ENCODE data around the gene C1orf226. TPM values are rescaled to one million over a fixed set of nuclear protein-coding genes. Genes with fewer than 3 reads are reported as not detected.

The C1orf226 gene
- total and polyA plus RNA-seq, 2 of the 8 experiments (the other 6 are each of a cell fraction or from before 2014, with no cell fraction given): 8.2 to 18.8 TPM

GRCh38 chr1:162357681-162358266 lies 23.8 kb upstream of the C1orf226 start:
- WGBS, 2 experiments (ENCODE audit: extremely low coverage in 1 of 2, insufficient coverage in 1 of 2, insufficient read length in 1 of 2, insufficient replicate concordance in 2 of 2, low coverage in 1 of 2, low lambda C conversion rate in 2 of 2, missing lambda C conversion rate in 1 of 2): 51% methylated on average over 5 of the region's 5 CpGs; no CpG with 5 or more reads in 1 of the 2 experiments
- H3K23ac ChIP-seq (ENCODE audit: insufficient read length): no peak overlapping the region
- no peak for TF ChIP-seq YY1 (IDR thresholded peaks at IDR 0.05; ENCODE audit: low read depth, low read length)
- no peak for TF ChIP-seq PHF8 (conservative IDR thresholded peaks at IDR 0.05; ENCODE audit: low read depth, low read length)
- no peak for TF ChIP-seq ZNF274 (IDR thresholded peaks at IDR 0.05; ENCODE audit: borderline replicate concordance, extremely low read depth, low read length)
- TF ChIP-seq KDM1A (IDR thresholded peaks at IDR 0.05; ENCODE audit: borderline replicate concordance, low read length): no peak
- TF ChIP-seq GABPA (IDR thresholded peaks at IDR 0.05; ENCODE audit: borderline replicate concordance, insufficient read depth, low read length): no peak
- TF ChIP-seq RAD21 (IDR thresholded peaks at IDR 0.05 in 1 of 2, conservative IDR thresholded peaks at IDR 0.05 in 1 of 2; ENCODE audit: low read depth in 2 of 2, low read length in 2 of 2): peak; percentile 81 to 88
- TF ChIP-seq SIN3A (conservative IDR thresholded peaks at IDR 0.05 in 1 of 2, IDR thresholded peaks at IDR 0.05 in 1 of 2; ENCODE audit: low read depth in 1 of 2, low read length in 2 of 2): no peak

More at GRCh38 chr1:162357681-162358266, 23.8 kb upstream of the C1orf226 start:
- Histone ChIP-seq H2BK20ac (ENCODE audit: low read length) (no peak overlapping the region), H4K8ac (ENCODE audit: extremely low read depth, insufficient read depth, low read length) (no peak overlapping the region), H3K4me2 (ENCODE audit: insufficient read depth in 1 of 2, low read depth in 2 of 2, low read length in 2 of 2) (no peak overlapping the region), H3K18ac (ENCODE audit: extremely low read depth, low read length) (no peak overlapping the region), H3K79me1 (ENCODE audit: low read depth, low read length) (no peaks in the 10 kb centered on the region), H3K9me3 (ENCODE audit: insufficient read depth in 2 of 2, low read depth in 1 of 2, low read length in 1 of 2) (no peaks in the 10 kb centered on the region), H3K14ac (ENCODE audit: insufficient read length) (no peak overlapping the region), H2BK12ac (ENCODE audit: low read depth, low read length) (no peak overlapping the region), H2BK120ac (replicated peaks; ENCODE audit: low read depth, low read length) (no peak overlapping the region), H4K20me1 (replicated peaks in 1 of 2; ENCODE audit: control insufficient read depth in 1 of 2, insufficient read depth in 2 of 2, low read length in 2 of 2) (no peaks in the 10 kb centered on the region), H3K27me3 (replicated peaks in 1 of 4; ENCODE audit: control insufficient read depth in 3 of 4, extremely low read depth in 1 of 4, insufficient read depth in 3 of 4, low read length in 3 of 4) (no peaks in the 10 kb centered on the region), H3K4ac (replicated peaks; ENCODE audit: insufficient read length, low read depth, low read length) (no peak overlapping the region), H3K56ac (replicated peaks; ENCODE audit: insufficient read length, low read depth, low read length) (no peak overlapping the region), H2AK5ac (ENCODE audit: low read depth, low read length) (no peak overlapping the region), H3K4me3 (ENCODE audit: extremely low read depth in 1 of 4, insufficient read depth in 2 of 4, low read depth in 3 of 4, low read length in 4 of 4) (no peak overlapping the region), H3K36me3 (ENCODE audit: control insufficient read depth in 2 of 4, insufficient read depth in 4 of 4, low read length in 3 of 4) (no peaks in the 10 kb centered on the region), H3K9ac (replicated peaks in 1 of 4; ENCODE audit: extremely low read depth in 1 of 4, low read depth in 3 of 4, low read length in 3 of 4) (no peak overlapping the region), H3K23me2 (ENCODE audit: low read depth, low read length) (no peaks in the 10 kb centered on the region), H4K91ac (replicated peaks; ENCODE audit: insufficient read length, low read length) (no peak overlapping the region), H3K27ac (ENCODE audit: low read depth, low read length) (no peak overlapping the region), H2AFZ (ENCODE audit: low read length) (no peak overlapping the region), H2BK5ac (ENCODE audit: low read depth, low read length) (no peak overlapping the region), H3K79me2 (ENCODE audit: control insufficient read depth in 1 of 2, insufficient read depth in 2 of 2, low read length in 2 of 2) (no peaks in the 10 kb centered on the region), H4K5ac (ENCODE audit: insufficient read length, low read depth, low read length) (no peak overlapping the region), H3K4me1 (replicated peaks in 1 of 4; ENCODE audit: control insufficient read depth in 3 of 4, insufficient read depth in 4 of 4, low read length in 3 of 4) (peaks cover 0 to 8% (median 4%) of the 10 kb centered on the region in 4 experiments; a peak in 5 of 7 replicates), H2BK15ac (ENCODE audit: low read length) (no peak overlapping the region)
- CTCF ChIA-PET (ENCODE audit: partially characterized antibody): interaction anchor here (0.6 to 5.7 kb wide), 49 partner anchors 9 to 1192 kb away, joined by 3 to 59 read pairs (median 4); partner anchors contain the start of genes C1orf226, PPOX and SPATA46
- POLR2A ChIA-PET (ENCODE audit: partially characterized antibody): interaction anchor here (0.9 kb wide), 1 partner anchor 32 kb away, joined by 3 read pairs; no protein-coding TSS in a partner anchor
- DNase-seq (ENCODE audit: low read depth in 1 of 2, low spot score in 2 of 2) (no peak), FAIRE-seq (peak; percentile 32)

Data from H1 (cell line).